Endodermal cell (in vitro differentiated cells): ENCODE results near the gene AGRN. TPM values are rescaled to one million over a fixed set of nuclear protein-coding genes. Genes with fewer than 3 reads are reported as not detected.

Experiments
- DNase-seq: peaks from one replicate; pipeline ENCODE4 v3.0.0-alpha.2; 2017
- H3K27ac ChIP-seq: 2 replicates; pipeline ENCODE4 v1.5.1; 2013; ENCODE audit warnings: mild to moderate bottlenecking, low read depth, low read length, moderate library complexity
- H3K27me3 ChIP-seq: 2 replicates; pipeline ENCODE4 v1.6.1; 2013; ENCODE audit warnings: mild to moderate bottlenecking, low read length, moderate library complexity; ENCODE audit not compliant: insufficient read depth, control insufficient read depth, poor library complexity, severe bottlenecking
- H3K36me3 ChIP-seq: 2 replicates; pipeline ENCODE4 v1.7.0; 2013; ENCODE audit warnings: mild to moderate bottlenecking, low read length, moderate library complexity; ENCODE audit not compliant: control insufficient read depth, insufficient read depth
- H3K4me1 ChIP-seq: one replicate; pipeline ENCODE4 v1.7.0; 2013; ENCODE audit warnings: low read length; ENCODE audit not compliant: control insufficient read depth, insufficient read depth
- H3K4me3 ChIP-seq: 2 replicates; pipeline ENCODE4 v1.5.1; 2013; ENCODE audit warnings: mild to moderate bottlenecking, low read length, moderate library complexity
- H3K9ac ChIP-seq: 2 replicates; pipeline ENCODE4 v1.6.1; 2013; ENCODE audit warnings: mild to moderate bottlenecking, low read length, moderate library complexity; ENCODE audit not compliant: poor library complexity, severe bottlenecking; ENCODE audit errors: extremely low read depth
- H3K9me3 ChIP-seq: 2 replicates; pipeline ENCODE4 v1.6.1; 2013; ENCODE audit warnings: mild to moderate bottlenecking, low read length, moderate library complexity; ENCODE audit not compliant: control insufficient read depth
- H3K27ac Mint-ChIP-seq: 2 replicates; pipeline ENCODE4 v1.8.0; 2020; ENCODE audit warnings: mixed read lengths
- H3K27me3 Mint-ChIP-seq: 2 replicates; pipeline ENCODE4 v1.8.0; 2021; ENCODE audit warnings: mild to moderate bottlenecking, mixed read lengths; ENCODE audit not compliant: insufficient read depth
- H3K36me3 Mint-ChIP-seq: 2 replicates; pipeline ENCODE4 v1.8.0; 2020; ENCODE audit warnings: low read depth, mixed read lengths
- H3K4me1 Mint-ChIP-seq: 2 replicates; pipeline ENCODE4 v1.8.0; 2020; ENCODE audit warnings: mixed read lengths
- H3K4me3 Mint-ChIP-seq: 2 replicates; pipeline ENCODE4 v1.8.0; 2020; ENCODE audit warnings: mild to moderate bottlenecking, moderate library complexity, mixed read lengths
- H3K9me3 Mint-ChIP-seq: 2 replicates; pipeline ENCODE4 v1.8.0; 2020; ENCODE audit warnings: mild to moderate bottlenecking, mixed read lengths
- WGBS, 2 experiments: methylation state at CpG; one replicate each; pipeline versions ENCODE4 v1.1.5 to v1.1.7; 2013; ENCODE audit warnings: missing lambda C conversion rate in 2 of 2, mixed read lengths in 1 of 2; ENCODE audit not compliant: insufficient coverage in 1 of 2, insufficient read length in 1 of 2; 5-methylcytosine and 5-hydroxymethylcytosine counted together
- total RNA-seq, 2 donors: library from RNA; stranded (reverse); fragmentation: NEBNext Ultra II Directional in 1 of 2; extraction: Animal tissue kit (Norgen Biotek cat#: 25700) in 1 of 2; gene quantifications; 2 replicates in 1 of 2; 3 replicates in 1 of 2; pipeline ENCODE4 v1.2.1, GENCODE V29; 2021
- TF ChIP-seq, protein P1 (sequence below): fragments of 200-600 bp; sonication (generic); conservative IDR thresholded peaks from 2 replicates; pipeline ENCODE4 v1.5.0; 2021; ENCODE audit warnings: antibody characterized with exemption, mild to moderate bottlenecking

Gene AGRN
- total RNA-seq, 2 donors from 2014 or later, result 269 to 288 TPM

DNA sequence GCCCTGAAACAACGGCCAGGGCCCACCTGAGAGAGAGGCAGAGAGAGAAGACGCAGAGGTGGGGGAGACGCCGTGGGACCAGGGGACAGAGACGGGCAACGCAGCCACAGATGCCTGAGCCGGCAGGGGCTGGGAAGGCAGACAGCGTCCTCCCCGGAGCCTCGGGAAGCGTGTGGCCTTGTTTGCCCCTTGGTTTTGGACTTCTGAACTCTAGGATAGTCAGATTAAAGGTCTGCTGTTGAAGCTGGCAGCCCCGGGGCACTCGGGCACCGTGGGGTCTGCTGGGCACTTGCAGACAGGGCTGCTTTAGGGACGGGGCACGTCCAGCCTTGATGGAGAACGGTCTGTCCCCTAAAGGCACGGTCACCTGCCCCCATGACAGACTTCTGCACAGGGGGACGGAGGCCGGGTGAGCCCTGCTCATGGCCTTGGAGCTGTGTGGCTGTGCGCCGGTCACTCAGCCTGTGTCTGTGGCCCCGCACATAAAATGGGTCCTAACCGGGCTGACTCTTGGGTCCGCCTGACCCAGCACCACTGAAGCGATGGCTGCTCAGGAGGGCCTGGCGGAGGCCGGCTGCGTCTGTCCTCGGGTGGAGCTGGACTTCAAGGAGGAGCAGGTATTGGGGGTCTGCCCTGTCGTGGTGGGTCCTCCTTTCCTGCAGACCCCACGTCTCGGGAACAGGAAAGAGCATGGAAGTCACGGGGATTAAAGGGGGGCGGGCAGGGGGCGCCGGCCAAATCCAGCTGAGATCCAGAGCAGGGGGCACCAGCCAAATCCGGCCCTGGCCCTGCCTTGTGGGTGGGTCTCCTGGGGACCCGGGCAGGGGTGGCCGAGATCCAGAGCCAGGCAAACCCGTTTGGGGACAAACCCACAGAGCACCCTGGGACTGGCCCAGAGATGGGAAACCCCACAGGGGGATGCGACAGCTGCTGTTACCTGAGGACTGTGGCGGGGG, 63.8 kb downstream of the AGRN start:
- Mint-ChIP-seq H3K27ac (no peak overlapping the region), H3K9me3 (no peaks in the 10 kb centered on the region), H3K4me1 (peaks cover 2% of the 10 kb centered on the region), H3K36me3 (peaks cover 2% of the 10 kb centered on the region), H3K4me3 (no peak overlapping the region), H3K27me3 (peaks cover 3% of the 10 kb centered on the region)
- no peak overlapping the region for H3K9ac ChIP-seq
- peaks cover 7% of the 10 kb centered on the region for H3K4me1 ChIP-seq
- H3K27ac ChIP-seq, result no peak overlapping the region
- H3K4me3 ChIP-seq, result no peak overlapping the region
- H3K36me3 ChIP-seq, result no peaks in the 10 kb centered on the region
- TF ChIP-seq, protein P1, sequence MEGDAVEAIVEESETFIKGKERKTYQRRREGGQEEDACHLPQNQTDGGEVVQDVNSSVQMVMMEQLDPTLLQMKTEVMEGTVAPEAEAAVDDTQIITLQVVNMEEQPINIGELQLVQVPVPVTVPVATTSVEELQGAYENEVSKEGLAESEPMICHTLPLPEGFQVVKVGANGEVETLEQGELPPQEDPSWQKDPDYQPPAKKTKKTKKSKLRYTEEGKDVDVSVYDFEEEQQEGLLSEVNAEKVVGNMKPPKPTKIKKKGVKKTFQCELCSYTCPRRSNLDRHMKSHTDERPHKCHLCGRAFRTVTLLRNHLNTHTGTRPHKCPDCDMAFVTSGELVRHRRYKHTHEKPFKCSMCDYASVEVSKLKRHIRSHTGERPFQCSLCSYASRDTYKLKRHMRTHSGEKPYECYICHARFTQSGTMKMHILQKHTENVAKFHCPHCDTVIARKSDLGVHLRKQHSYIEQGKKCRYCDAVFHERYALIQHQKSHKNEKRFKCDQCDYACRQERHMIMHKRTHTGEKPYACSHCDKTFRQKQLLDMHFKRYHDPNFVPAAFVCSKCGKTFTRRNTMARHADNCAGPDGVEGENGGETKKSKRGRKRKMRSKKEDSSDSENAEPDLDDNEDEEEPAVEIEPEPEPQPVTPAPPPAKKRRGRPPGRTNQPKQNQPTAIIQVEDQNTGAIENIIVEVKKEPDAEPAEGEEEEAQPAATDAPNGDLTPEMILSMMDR, result no peak
- 92 to 93% methylated on average over 30 to 43 of the region's 43 CpGs for WGBS, 2 experiments
- peaks cover 6% of the 10 kb centered on the region for H3K27me3 ChIP-seq
- no peaks in the 10 kb centered on the region for H3K9me3 ChIP-seq
- peak; percentile 44 for DNase-seq

- Histone ChIP-seq H3K4me1 (peaks cover 5% of the 10 kb centered on the region), H3K36me3 (no peaks in the 10 kb centered on the region), H3K27ac (no peak overlapping the region), H3K27me3 (peaks cover 1% of the 10 kb centered on the region), H3K4me3 (no peak overlapping the region), H3K9ac (no peak overlapping the region), H3K9me3 (no peaks in the 10 kb centered on the region)
- 93 to 96% methylated on average over 17 to 38 of the region's 38 CpGs for WGBS, 2 experiments
- DNase-seq, result peak; percentile 38
- H3K27ac Mint-ChIP-seq, result no peak overlapping the region
- H3K27me3 Mint-ChIP-seq, result peaks cover under 1% of the 10 kb centered on the region
- peaks cover 2% of the 10 kb centered on the region for H3K36me3 Mint-ChIP-seq
- no peak overlapping the region for H3K4me3 Mint-ChIP-seq
- no peaks in the 10 kb centered on the region for H3K4me1 Mint-ChIP-seq
- TF ChIP-seq, protein P1, result no peak
- H3K9me3 Mint-ChIP-seq, result no peaks in the 10 kb centered on the region
Observed at GRCh38 chr1:1084372-1085170, 64.7 kb downstream of the AGRN start.

GRCh38 chr1:1085171-1085841, 65.4 kb downstream of the AGRN start:
- H3K27ac Mint-ChIP-seq, result no peak overlapping the region
- TF ChIP-seq, protein P1, result no peak
- no peaks in the 10 kb centered on the region for H3K36me3 ChIP-seq
- peaks cover 2% of the 10 kb centered on the region for H3K36me3 Mint-ChIP-seq
- no peaks in the 10 kb centered on the region for H3K9me3 ChIP-seq
- H3K4me3 Mint-ChIP-seq, result no peak overlapping the region
- no peaks in the 10 kb centered on the region for H3K27me3 Mint-ChIP-seq
- no peaks in the 10 kb centered on the region for H3K9me3 Mint-ChIP-seq
- no peaks in the 10 kb centered on the region for H3K27me3 ChIP-seq
- no peak overlapping the region for H3K27ac ChIP-seq
- H3K4me1 ChIP-seq, result no peaks in the 10 kb centered on the region
- no peak overlapping the region for H3K9ac ChIP-seq
- no peak overlapping the region for H3K4me3 ChIP-seq
- WGBS, 2 experiments, result 89 to 92% methylated on average over 27 to 30 of the region's 30 CpGs
- no peak for DNase-seq
- no peaks in the 10 kb centered on the region for H3K4me1 Mint-ChIP-seq
